ENCODE measurements around the gene TMEM39B.

DNA sequence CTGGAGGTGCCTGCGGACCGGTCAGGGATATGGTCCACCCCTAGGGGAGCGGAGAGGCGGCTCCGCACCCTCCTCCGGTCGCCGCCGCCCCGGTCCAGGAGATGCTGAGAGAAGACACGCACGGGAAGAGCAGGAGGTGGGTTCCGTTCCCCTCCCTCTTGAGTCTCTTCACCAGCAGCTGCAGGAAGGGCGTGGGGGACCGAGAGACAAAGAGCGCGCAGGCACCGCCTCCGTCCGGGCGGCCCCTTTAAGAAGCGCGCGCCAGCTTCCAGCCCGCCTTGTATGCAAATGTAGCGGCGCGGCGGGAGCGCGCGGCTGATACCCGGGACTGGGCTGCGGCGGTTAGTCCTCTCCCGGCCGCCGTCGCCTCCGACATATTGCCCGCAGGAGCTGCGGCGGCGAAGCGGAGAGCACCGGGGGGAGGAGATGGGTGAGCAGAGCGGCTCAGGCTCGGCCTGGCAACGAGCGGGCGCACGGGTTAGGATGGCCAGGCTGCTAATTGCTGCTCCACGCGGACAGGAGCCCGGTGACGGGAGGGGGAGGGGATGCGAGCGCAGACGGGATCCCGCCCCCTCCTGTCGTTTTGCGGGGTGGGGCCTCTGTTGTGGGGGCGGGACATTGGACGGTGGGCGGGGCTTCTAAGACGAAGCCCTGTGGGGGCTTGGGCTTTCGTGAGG lies at the start of gene TMEM39B:
- TF ChIP-seq CTCF (IDR thresholded peaks at IDR 0.05): no peak
- TF ChIP-seq POLR2AphosphoS5 (IDR thresholded peaks at IDR 0.05): peak; percentile 70 to 85 (median 71)

All from breast epithelium (tissue), 3 donors.